ENCODE data around the gene RPRML.

The RPRML gene

DNA sequence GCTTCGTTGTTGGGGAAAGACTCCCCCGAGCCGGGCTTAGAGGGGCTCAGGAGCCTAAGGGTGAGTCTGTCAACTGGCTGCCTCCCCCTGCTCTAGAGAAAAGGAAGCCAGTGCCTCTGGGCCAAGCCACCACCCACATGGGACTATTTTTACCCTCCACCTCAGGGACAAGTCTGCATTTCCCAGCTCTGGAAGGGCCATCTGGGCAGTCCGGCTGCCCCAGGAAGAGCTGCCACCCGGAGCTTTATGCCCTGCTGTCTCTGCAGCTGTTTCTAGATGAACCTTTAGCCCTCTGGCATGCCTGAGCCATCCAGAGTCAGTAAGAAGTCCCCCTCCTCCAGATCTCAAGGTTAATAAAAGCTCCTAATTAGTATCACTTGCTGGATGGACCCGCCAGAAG, 5.3 kb upstream of the RPRML start:
- H3K36me3 ChIP-seq (ENCODE audit: control insufficient read depth in 4 of 4, insufficient read depth in 4 of 4, low read length in 3 of 4): no peaks in the 10 kb centered on the region
- no peak overlapping the region for H3K27ac ChIP-seq (ENCODE audit: insufficient read depth in 1 of 2, low read depth in 1 of 2, low read length in 2 of 2, poor library complexity in 1 of 2, severe bottlenecking in 2 of 2)
- H3K9me3 ChIP-seq (ENCODE audit: control extremely low read depth in 1 of 5, control insufficient read depth in 4 of 5, insufficient read depth in 2 of 5, low read depth in 1 of 5, low read length in 4 of 5): no peaks in the 10 kb centered on the region
- peaks cover 0 to 25% (median 5%) of the 10 kb centered on the region in 5 experiments for H3K27me3 ChIP-seq (replicated peaks in 2 of 5; ENCODE audit: control insufficient read depth in 4 of 5, insufficient read depth in 5 of 5, low read length in 4 of 5)
- POLR2A ChIA-PET: no interaction called here
- CTCF ChIA-PET: no interaction called here
- 45% methylated on average over 4 of the region's 6 CpGs for WGBS (ENCODE audit: insufficient coverage)
- H3K4me3 ChIP-seq (ENCODE audit: control insufficient read depth in 1 of 7, extremely low read depth in 1 of 7, insufficient read depth in 4 of 7, low read depth in 2 of 7, low read length in 6 of 7): no peak overlapping the region
- DNase-seq: no peak
- H3K4me1 ChIP-seq (ENCODE audit: control extremely low read depth in 1 of 4, control insufficient read depth in 4 of 4, insufficient read depth in 4 of 4, low read length in 3 of 4): peaks cover 0 to 2% (median 2%) of the 10 kb centered on the region in 4 experiments

DNA sequence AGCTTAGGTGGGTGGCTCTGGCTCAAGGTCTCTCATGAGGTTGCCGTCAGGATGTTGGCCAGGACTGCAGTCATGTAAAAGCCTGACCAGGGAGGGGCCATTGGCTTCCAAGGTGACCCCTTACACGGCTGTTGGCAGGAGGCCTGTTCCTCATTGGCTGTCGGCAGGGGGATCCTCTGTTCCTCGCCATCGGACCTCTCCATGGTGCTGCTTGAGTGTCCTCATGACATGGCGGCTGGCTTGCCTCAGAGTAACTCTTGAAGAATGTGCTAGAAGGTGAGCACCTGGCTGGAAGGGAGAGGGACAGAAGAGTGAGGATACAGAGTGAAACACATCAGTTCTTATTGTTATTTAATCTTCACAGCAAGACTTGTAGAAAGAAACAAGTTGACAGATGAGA, 4.7 kb upstream of the RPRML start:
- Histone ChIP-seq H3K4me3 (ENCODE audit: control insufficient read depth in 1 of 7, extremely low read depth in 1 of 7, insufficient read depth in 4 of 7, low read depth in 2 of 7, low read length in 6 of 7) (no peak overlapping the region), H3K36me3 (ENCODE audit: control insufficient read depth in 4 of 4, insufficient read depth in 4 of 4, low read length in 3 of 4) (no peaks in the 10 kb centered on the region), H3K4me1 (ENCODE audit: control extremely low read depth in 1 of 4, control insufficient read depth in 4 of 4, insufficient read depth in 4 of 4, low read length in 3 of 4) (peaks cover 0 to 8% (median 7%) of the 10 kb centered on the region in 4 experiments), H3K9me3 (ENCODE audit: control extremely low read depth in 1 of 5, control insufficient read depth in 4 of 5, insufficient read depth in 2 of 5, low read depth in 1 of 5, low read length in 4 of 5) (no peaks in the 10 kb centered on the region), H3K27ac (ENCODE audit: insufficient read depth in 1 of 2, low read depth in 1 of 2, low read length in 2 of 2, poor library complexity in 1 of 2, severe bottlenecking in 2 of 2) (no peak overlapping the region), H3K27me3 (replicated peaks in 2 of 5; ENCODE audit: control insufficient read depth in 4 of 5, insufficient read depth in 5 of 5, low read length in 4 of 5) (peaks cover 0 to 31% (median 6%) of the 10 kb centered on the region in 5 experiments)
- DNase-seq: no peak
- 77% methylated on average over 5 of the region's 6 CpGs for WGBS (ENCODE audit: insufficient coverage)
- POLR2A ChIA-PET: no interaction called here
- CTCF ChIA-PET: no interaction called here

DNA sequence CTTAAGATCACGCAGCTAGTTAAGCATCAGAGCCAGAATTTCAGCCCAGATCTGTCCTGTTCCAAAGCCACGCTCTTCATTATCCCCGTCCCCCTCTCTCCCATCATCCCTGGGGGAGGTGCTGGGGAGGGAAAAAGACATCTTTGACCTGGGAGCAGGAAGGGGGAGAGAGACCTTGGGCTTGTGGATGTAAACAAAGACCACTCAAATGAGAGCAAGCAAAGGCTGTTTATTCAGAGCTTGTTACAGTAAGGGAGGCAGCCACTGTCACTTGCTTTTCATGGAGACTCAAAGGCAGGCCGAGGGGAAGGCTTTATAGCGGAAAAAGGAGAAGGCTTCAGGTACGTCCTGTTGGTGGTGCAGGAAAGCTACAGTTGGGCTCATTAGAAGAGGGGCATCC, 3.5 kb upstream of the RPRML start:
- no peaks in the 10 kb centered on the region for H3K9me3 ChIP-seq (ENCODE audit: control extremely low read depth in 1 of 5, control insufficient read depth in 4 of 5, insufficient read depth in 2 of 5, low read depth in 1 of 5, low read length in 4 of 5)
- H3K27me3 ChIP-seq (replicated peaks in 2 of 5; ENCODE audit: control insufficient read depth in 4 of 5, insufficient read depth in 5 of 5, low read length in 4 of 5): peaks cover 0 to 43% (median 14%) of the 10 kb centered on the region in 5 experiments
- no peaks in the 10 kb centered on the region for H3K36me3 ChIP-seq (ENCODE audit: control insufficient read depth in 4 of 4, insufficient read depth in 4 of 4, low read length in 3 of 4)
- CTCF ChIA-PET: no interaction called here
- no peak for DNase-seq
- no peak overlapping the region for H3K4me3 ChIP-seq (ENCODE audit: control insufficient read depth in 1 of 7, extremely low read depth in 1 of 7, insufficient read depth in 4 of 7, low read depth in 2 of 7, low read length in 6 of 7)
- POLR2A ChIA-PET: interaction anchor here (0.7 kb wide), 1 partner anchor 1606 kb away, joined by 3 read pairs; no protein-coding TSS in a partner anchor
- no peak overlapping the region for H3K27ac ChIP-seq (ENCODE audit: insufficient read depth in 1 of 2, low read depth in 1 of 2, low read length in 2 of 2, poor library complexity in 1 of 2, severe bottlenecking in 2 of 2)
- 98% methylated on average over 4 of the region's 6 CpGs for WGBS (ENCODE audit: insufficient coverage)
- peaks cover 0 to 19% (median 16%) of the 10 kb centered on the region in 4 experiments for H3K4me1 ChIP-seq (ENCODE audit: control extremely low read depth in 1 of 4, control insufficient read depth in 4 of 4, insufficient read depth in 4 of 4, low read length in 3 of 4)

DNA sequence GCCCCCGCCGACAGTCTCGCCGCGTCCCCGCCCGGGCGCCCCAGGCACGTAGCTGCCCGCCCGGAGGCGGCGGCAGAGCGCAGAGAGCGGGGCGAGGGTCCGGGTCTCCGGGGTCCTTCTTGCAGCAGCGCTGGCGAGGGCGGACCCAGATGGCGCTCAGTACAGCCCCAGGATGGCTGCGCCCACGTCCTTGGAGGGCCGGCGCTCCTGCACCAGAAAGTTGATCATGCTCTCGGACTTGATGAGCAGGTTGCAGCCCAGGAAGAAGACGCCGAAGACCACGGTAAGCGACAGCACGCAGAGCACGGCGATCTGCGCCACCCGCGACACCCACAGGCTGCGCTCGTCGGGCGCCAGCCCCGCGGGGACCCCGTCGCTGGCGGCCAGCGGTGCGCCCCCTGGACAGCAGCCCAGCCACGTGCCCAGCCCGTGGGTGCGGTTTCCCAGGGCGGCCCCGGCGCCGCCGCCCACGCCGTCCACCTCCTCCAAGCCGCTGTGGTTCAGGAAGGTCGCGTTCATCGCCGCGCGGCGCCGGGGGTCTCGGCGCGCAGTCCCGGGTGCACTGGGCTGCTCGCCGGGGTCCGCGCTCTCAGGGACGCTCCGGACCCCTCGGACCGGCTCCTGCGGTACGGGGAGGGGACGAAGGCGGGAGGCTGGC, 435 bp downstream of the RPRML start:
- peak overlapping the region; percentile 37 to 74 (median 66) for H3K4me3 ChIP-seq (ENCODE audit: control insufficient read depth in 1 of 7, extremely low read depth in 1 of 7, insufficient read depth in 4 of 7, low read depth in 2 of 7, low read length in 6 of 7)
- H3K9me3 ChIP-seq (ENCODE audit: control extremely low read depth in 1 of 5, control insufficient read depth in 4 of 5, insufficient read depth in 2 of 5, low read depth in 1 of 5, low read length in 4 of 5): no peaks in the 10 kb centered on the region
- ChIA-PET POLR2A (no interaction called here), CTCF (interaction anchor here (0.9 kb wide), 1 partner anchor 143 kb away, joined by 3 read pairs; no protein-coding TSS in a partner anchor)
- peak in 2 of 3 donors; percentile 32 to 44 for DNase-seq
- under 1% methylated on average over 77 of the region's 83 CpGs for WGBS (ENCODE audit: insufficient coverage)
- H3K27ac ChIP-seq (ENCODE audit: insufficient read depth in 1 of 2, low read depth in 1 of 2, low read length in 2 of 2, poor library complexity in 1 of 2, severe bottlenecking in 2 of 2): no peak overlapping the region
- H3K36me3 ChIP-seq (ENCODE audit: control insufficient read depth in 4 of 4, insufficient read depth in 4 of 4, low read length in 3 of 4): no peaks in the 10 kb centered on the region
- peaks cover 0 to 19% (median 16%) of the 10 kb centered on the region in 4 experiments for H3K4me1 ChIP-seq (ENCODE audit: control extremely low read depth in 1 of 4, control insufficient read depth in 4 of 4, insufficient read depth in 4 of 4, low read length in 3 of 4)
- peaks cover 0 to 54% (median 21%) of the 10 kb centered on the region in 5 experiments for H3K27me3 ChIP-seq (replicated peaks in 2 of 5; ENCODE audit: control insufficient read depth in 4 of 5, insufficient read depth in 5 of 5, low read length in 4 of 5)

DNA sequence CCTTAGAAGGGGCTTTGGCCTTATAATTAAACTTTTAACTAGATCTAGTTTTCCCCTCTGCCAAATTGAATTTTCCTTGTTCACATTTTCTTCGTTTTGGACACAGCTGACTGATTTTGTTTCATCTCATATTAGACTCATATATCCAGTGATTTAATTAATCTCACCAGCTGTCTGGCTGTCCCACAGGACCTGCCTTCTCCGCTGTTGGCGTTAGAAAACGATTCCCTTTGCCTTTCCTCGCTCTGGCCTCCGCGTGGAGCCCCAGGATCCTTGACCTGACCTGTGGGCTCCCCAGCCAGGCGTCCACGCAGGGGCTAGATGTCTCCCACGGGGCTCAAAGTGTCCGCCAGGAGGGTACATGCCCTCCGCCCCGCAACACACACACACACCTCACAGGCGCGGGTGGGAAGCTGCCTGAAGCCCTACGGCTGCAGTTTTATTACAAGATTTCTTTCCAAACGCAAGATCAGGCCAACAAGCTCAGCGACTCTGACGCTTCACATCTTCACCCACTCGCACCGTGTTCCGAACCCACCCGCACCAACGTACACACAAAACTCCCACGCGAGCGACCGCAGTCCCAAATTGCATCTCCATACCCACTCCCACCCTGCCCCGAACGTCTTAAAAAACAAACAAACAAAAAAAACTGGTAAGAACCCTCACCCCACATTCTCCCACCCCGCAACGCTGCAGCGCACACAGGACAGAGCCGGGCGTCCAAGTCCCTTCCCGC, 1.1 kb downstream of the RPRML start:
- ChIA-PET CTCF (interaction anchor here (0.8 to 0.9 kb wide), 2 partner anchors 39 to 143 kb away, joined by 3 read pairs; no protein-coding TSS in a partner anchor), POLR2A (interaction anchor here (0.9 kb wide), 1 partner anchor 11 kb away, joined by 4 read pairs; no protein-coding TSS in a partner anchor)
- 52% methylated on average over 18 of the region's 36 CpGs for WGBS (ENCODE audit: insufficient coverage)
- Histone ChIP-seq H3K4me3 (ENCODE audit: control insufficient read depth in 1 of 7, extremely low read depth in 1 of 7, insufficient read depth in 4 of 7, low read depth in 2 of 7, low read length in 6 of 7) (peak overlapping the region in 6 of 7 experiments; percentile 37 to 74 (median 66)), H3K9me3 (ENCODE audit: control extremely low read depth in 1 of 5, control insufficient read depth in 4 of 5, insufficient read depth in 2 of 5, low read depth in 1 of 5, low read length in 4 of 5) (no peaks in the 10 kb centered on the region), H3K4me1 (ENCODE audit: control extremely low read depth in 1 of 4, control insufficient read depth in 4 of 4, insufficient read depth in 4 of 4, low read length in 3 of 4) (peaks cover 0 to 19% (median 16%) of the 10 kb centered on the region in 4 experiments), H3K36me3 (ENCODE audit: control insufficient read depth in 4 of 4, insufficient read depth in 4 of 4, low read length in 3 of 4) (no peaks in the 10 kb centered on the region), H3K27ac (ENCODE audit: insufficient read depth in 1 of 2, low read depth in 1 of 2, low read length in 2 of 2, poor library complexity in 1 of 2, severe bottlenecking in 2 of 2) (no peak overlapping the region), H3K27me3 (replicated peaks in 2 of 5; ENCODE audit: control insufficient read depth in 4 of 5, insufficient read depth in 5 of 5, low read length in 4 of 5) (peaks cover 0 to 54% (median 21%) of the 10 kb centered on the region in 5 experiments)
- DNase-seq: no peak

DNA sequence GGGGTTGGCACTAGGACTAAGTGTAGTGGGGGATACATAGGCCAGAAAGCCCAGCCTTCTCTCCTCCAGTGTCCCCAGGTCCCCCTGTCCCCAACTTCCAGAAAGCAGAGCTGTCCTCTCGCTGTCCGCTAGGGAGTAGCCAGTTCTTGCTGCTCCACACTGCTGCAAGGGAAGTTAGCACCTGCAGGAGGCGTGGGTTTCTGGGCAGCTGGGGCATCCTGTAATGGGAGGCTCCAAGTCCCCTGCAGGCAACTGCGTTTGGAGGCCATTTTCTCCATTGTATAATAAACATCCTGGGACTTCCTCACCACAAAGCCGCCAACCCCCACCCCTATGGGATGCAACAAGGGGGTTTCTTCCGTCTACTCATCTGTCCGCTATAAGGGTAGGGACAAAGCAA, 1.7 kb downstream of the RPRML start:
- peaks cover 0 to 19% (median 16%) of the 10 kb centered on the region in 4 experiments for H3K4me1 ChIP-seq (ENCODE audit: control extremely low read depth in 1 of 4, control insufficient read depth in 4 of 4, insufficient read depth in 4 of 4, low read length in 3 of 4)
- ChIA-PET POLR2A (interaction anchor here (0.9 kb wide), 1 partner anchor 10 kb away, joined by 4 read pairs; no protein-coding TSS in a partner anchor), CTCF (interaction anchor here (0.8 to 0.9 kb wide), 2 partner anchors 38 to 142 kb away, joined by 3 read pairs; no protein-coding TSS in a partner anchor)
- H3K4me3 ChIP-seq (ENCODE audit: control insufficient read depth in 1 of 7, extremely low read depth in 1 of 7, insufficient read depth in 4 of 7, low read depth in 2 of 7, low read length in 6 of 7): no peak overlapping the region
- H3K27me3 ChIP-seq (replicated peaks in 2 of 5; ENCODE audit: control insufficient read depth in 4 of 5, insufficient read depth in 5 of 5, low read length in 4 of 5): peaks cover 0 to 54% (median 21%) of the 10 kb centered on the region in 5 experiments
- DNase-seq: peak; percentile 22 to 57 (median 51)
- no peak overlapping the region for H3K27ac ChIP-seq (ENCODE audit: insufficient read depth in 1 of 2, low read depth in 1 of 2, low read length in 2 of 2, poor library complexity in 1 of 2, severe bottlenecking in 2 of 2)
- WGBS (ENCODE audit: insufficient coverage): 84% methylated on average over 5 of the region's 7 CpGs
- H3K9me3 ChIP-seq (ENCODE audit: control extremely low read depth in 1 of 5, control insufficient read depth in 4 of 5, insufficient read depth in 2 of 5, low read depth in 1 of 5, low read length in 4 of 5): no peaks in the 10 kb centered on the region
- H3K36me3 ChIP-seq (ENCODE audit: control insufficient read depth in 4 of 4, insufficient read depth in 4 of 4, low read length in 3 of 4): no peaks in the 10 kb centered on the region

Data from common myeloid progenitor, CD34-positive (primary cell).